GM20431 (cell line): Measurements from ENCODE around the gene SERPINB8.

ENCODE experiments used
- in situ Hi-C: fragments of 300-500 bp; cut with MseI, MboI; formaldehyde crosslinking; loops from one replicate; pipeline ENCODE4 v1.15.0; 2020; ENCODE audit warnings: low sequenced_read_pairs; ENCODE audit not compliant: unreplicated experiment

SERPINB8 gene

GRCh38 chr18:64002581-64002980, 32.7 kb downstream of the SERPINB8 start:
- in situ Hi-C loops, result no loop called here

- in situ Hi-C loops, result no loop called here
Observed at GRCh38 chr18:64009305-64009704, 39.4 kb downstream of the SERPINB8 start.

GRCh38 chr18:64011513-64011912, 41.6 kb downstream of the SERPINB8 start:
- in situ Hi-C loops, result no loop called here

- in situ Hi-C loops, result no loop called here
Observed at GRCh38 chr18:64017870-64018269, 48.0 kb downstream of the SERPINB8 start.

- in situ Hi-C loops, result no loop called here
Observed at GRCh38 chr18:64019922-64020756, 50.3 kb downstream of the SERPINB8 start.

- in situ Hi-C loops, result no loop called here
Observed at GRCh38 chr18:64026350-64026749, 56.5 kb downstream of the SERPINB8 start.

GRCh38 chr18:64027931-64028695, 58.2 kb downstream of the SERPINB8 start:
- in situ Hi-C loops, result no loop called here

- in situ Hi-C loops, result no loop called here
Observed at GRCh38 chr18:64029096-64029495, 59.2 kb downstream of the SERPINB8 start.

- in situ Hi-C loops, result no loop called here
Observed at GRCh38 chr18:64031411-64031810, 61.5 kb downstream of the SERPINB8 start.

GRCh38 chr18:64032312-64032711, 62.4 kb downstream of the SERPINB8 start:
- in situ Hi-C loops, result no loop called here

GRCh38 chr18:64037812-64038414, 68.0 kb downstream of the SERPINB8 start:
- in situ Hi-C loops, result no loop called here
